Measurements from ENCODE around the gene SPINK6.

DNA sequence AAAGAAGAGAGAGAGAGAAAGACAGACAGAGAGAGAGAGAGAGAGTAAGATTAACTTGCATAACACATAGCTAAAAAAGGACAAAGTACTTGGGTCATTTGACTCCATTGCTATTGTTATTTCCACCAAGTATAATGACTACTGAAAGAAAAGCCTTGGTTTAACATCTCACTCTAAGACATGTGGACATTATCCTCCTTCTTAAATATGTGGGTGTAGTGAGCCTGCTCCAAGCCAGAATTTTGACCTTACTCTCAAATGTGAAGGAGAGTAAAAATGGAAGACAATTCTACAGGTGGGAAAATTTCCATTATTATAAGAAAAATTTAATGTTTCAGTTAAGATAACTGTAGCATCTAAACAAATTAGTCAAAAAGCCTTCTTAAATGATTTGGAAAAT is 27.0 kb downstream of the SPINK6 start:
- TF ChIP-seq, protein P1, sequence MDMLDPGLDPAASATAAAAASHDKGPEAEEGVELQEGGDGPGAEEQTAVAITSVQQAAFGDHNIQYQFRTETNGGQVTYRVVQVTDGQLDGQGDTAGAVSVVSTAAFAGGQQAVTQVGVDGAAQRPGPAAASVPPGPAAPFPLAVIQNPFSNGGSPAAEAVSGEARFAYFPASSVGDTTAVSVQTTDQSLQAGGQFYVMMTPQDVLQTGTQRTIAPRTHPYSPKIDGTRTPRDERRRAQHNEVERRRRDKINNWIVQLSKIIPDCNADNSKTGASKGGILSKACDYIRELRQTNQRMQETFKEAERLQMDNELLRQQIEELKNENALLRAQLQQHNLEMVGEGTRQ (CRISPR knock-in tag; IDR thresholded peaks at IDR 0.05): no peak
- TF ChIP-seq, protein P2, sequence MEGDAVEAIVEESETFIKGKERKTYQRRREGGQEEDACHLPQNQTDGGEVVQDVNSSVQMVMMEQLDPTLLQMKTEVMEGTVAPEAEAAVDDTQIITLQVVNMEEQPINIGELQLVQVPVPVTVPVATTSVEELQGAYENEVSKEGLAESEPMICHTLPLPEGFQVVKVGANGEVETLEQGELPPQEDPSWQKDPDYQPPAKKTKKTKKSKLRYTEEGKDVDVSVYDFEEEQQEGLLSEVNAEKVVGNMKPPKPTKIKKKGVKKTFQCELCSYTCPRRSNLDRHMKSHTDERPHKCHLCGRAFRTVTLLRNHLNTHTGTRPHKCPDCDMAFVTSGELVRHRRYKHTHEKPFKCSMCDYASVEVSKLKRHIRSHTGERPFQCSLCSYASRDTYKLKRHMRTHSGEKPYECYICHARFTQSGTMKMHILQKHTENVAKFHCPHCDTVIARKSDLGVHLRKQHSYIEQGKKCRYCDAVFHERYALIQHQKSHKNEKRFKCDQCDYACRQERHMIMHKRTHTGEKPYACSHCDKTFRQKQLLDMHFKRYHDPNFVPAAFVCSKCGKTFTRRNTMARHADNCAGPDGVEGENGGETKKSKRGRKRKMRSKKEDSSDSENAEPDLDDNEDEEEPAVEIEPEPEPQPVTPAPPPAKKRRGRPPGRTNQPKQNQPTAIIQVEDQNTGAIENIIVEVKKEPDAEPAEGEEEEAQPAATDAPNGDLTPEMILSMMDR (IDR thresholded peaks at IDR 0.05 in 2 of 3, conservative IDR thresholded peaks at IDR 0.05 in 1 of 3; ENCODE audit: insufficient read depth in 2 of 3, low read depth in 1 of 3, low read length in 3 of 3): no peak
- no peak for TF ChIP-seq STAG1 (CRISPR knock-in tag; IDR thresholded peaks at IDR 0.05; ENCODE audit: borderline replicate concordance)

All from K562 (cell line).